ENCODE results near the gene SPNS3.

- TF ChIP-seq CTCF (IDR thresholded peaks at IDR 0.05; ENCODE audit: poor library complexity, severe bottlenecking) (no peak), EZH2 (IDR thresholded peaks at IDR 0.05; ENCODE audit: borderline replicate concordance, insufficient read depth, low read length, poor library complexity, severe bottlenecking) (no peak), EP300 (conservative IDR thresholded peaks at IDR 0.05; ENCODE audit: poor library complexity, severe bottlenecking) (no peak), MXI1 (conservative IDR thresholded peaks at IDR 0.05; ENCODE audit: poor library complexity, severe bottlenecking) (no peak), POLR2AphosphoS5 (IDR thresholded peaks at IDR 0.05) (no peak)
These were observed 46.4 kb downstream of the SPNS3 start for GRCh38 chr17:4479982-4480751.
